ENCODE data around the gene ZDHHC11.

Gene ZDHHC11

GRCh38 chr5:864492-865167 lies 13.8 kb upstream of the ZDHHC11 start:
- TF ChIP-seq POLR2AphosphoS5 (IDR thresholded peaks at IDR 0.05; ENCODE audit: low read depth), result no peak
- no peak for TF ChIP-seq REST (IDR thresholded peaks at IDR 0.05; ENCODE audit: insufficient replicate concordance, low read depth)
- no peak for TF ChIP-seq GABPA (IDR thresholded peaks at IDR 0.05; ENCODE audit: low read depth)
- no peak for TF ChIP-seq SPI1 (IDR thresholded peaks at IDR 0.05; ENCODE audit: borderline replicate concordance, low read depth)
- TF ChIP-seq CTCF (IDR thresholded peaks at IDR 0.05; ENCODE audit: insufficient read depth, low read length), result no peak
- Histone ChIP-seq H3K27me3 (ENCODE audit: insufficient read depth, poor library complexity, severe bottlenecking) (no peaks in the 10 kb centered on the region), H3K4me3 (replicated peaks; ENCODE audit: insufficient read depth, low read length) (no peak overlapping the region), H3K27ac (replicated peaks) (no peak overlapping the region)
- DNase-seq (ENCODE audit: low read depth in 1 of 2, low spot score in 1 of 2), result no peak

GRCh38 chr5:863244-863805 lies 12.5 kb upstream of the ZDHHC11 start:
- DNase-seq (ENCODE audit: low read depth in 1 of 2, low spot score in 1 of 2), result no peak
- Histone ChIP-seq H3K27me3 (ENCODE audit: insufficient read depth, poor library complexity, severe bottlenecking) (no peaks in the 10 kb centered on the region), H3K4me3 (replicated peaks; ENCODE audit: insufficient read depth, low read length) (no peak overlapping the region), H3K27ac (replicated peaks) (no peak overlapping the region)
- TF ChIP-seq CTCF (IDR thresholded peaks at IDR 0.05; ENCODE audit: insufficient read depth, low read length) (no peak), SPI1 (IDR thresholded peaks at IDR 0.05; ENCODE audit: borderline replicate concordance, low read depth) (no peak), POLR2AphosphoS5 (IDR thresholded peaks at IDR 0.05; ENCODE audit: low read depth) (no peak), GABPA (IDR thresholded peaks at IDR 0.05; ENCODE audit: low read depth) (no peak), REST (IDR thresholded peaks at IDR 0.05; ENCODE audit: insufficient replicate concordance, low read depth) (no peak)

GRCh38 chr5:862367-863243 lies 11.8 kb upstream of the ZDHHC11 start:
- TF ChIP-seq REST (IDR thresholded peaks at IDR 0.05; ENCODE audit: insufficient replicate concordance, low read depth) (no peak), CTCF (IDR thresholded peaks at IDR 0.05; ENCODE audit: insufficient read depth, low read length) (no peak), POLR2AphosphoS5 (IDR thresholded peaks at IDR 0.05; ENCODE audit: low read depth) (no peak; the same call in 1 of the 2 replicates)
- no peak overlapping the region for H3K27ac ChIP-seq (replicated peaks)

More at GRCh38 chr5:862367-863243, 11.8 kb upstream of the ZDHHC11 start:
- H3K27me3 ChIP-seq (ENCODE audit: insufficient read depth, poor library complexity, severe bottlenecking), result no peaks in the 10 kb centered on the region
- DNase-seq (ENCODE audit: low read depth in 1 of 2, low spot score in 1 of 2), result no peak
- H3K4me3 ChIP-seq (replicated peaks; ENCODE audit: insufficient read depth, low read length), result no peak overlapping the region
